ENCODE measurements around the gene PAQR5.
"Not testable (repeated sequence)": the region's sequence is repeated elsewhere in the genome, so short reads cannot be mapped to it uniquely, and the experiment has no call there.

Gene PAQR5

GRCh38 chr15:69293741-69294615, 4.7 kb upstream of the PAQR5 start:
- DNase-seq = no peak

DNA sequence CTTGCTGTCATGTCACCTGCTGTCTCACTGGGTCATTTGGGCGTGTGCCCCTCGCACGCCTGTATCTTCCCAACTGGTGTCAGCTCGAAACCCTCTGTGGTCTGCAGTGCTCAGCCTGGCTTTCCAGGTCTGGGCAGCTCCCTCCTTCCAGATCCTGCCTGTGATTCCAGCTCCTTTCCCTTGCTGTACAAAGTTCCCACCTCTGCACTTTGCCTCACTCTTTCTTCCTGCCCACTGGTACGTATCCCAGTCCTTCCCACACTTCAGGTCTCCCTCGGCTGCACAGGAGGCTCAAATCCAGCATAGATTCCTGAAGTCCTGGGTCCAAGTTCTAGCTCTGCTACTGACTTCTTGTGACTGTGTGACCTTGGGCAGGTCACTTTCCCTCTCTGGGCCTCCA, 2.1 kb upstream of the PAQR5 start:
- DNase-seq = no peak

DNA sequence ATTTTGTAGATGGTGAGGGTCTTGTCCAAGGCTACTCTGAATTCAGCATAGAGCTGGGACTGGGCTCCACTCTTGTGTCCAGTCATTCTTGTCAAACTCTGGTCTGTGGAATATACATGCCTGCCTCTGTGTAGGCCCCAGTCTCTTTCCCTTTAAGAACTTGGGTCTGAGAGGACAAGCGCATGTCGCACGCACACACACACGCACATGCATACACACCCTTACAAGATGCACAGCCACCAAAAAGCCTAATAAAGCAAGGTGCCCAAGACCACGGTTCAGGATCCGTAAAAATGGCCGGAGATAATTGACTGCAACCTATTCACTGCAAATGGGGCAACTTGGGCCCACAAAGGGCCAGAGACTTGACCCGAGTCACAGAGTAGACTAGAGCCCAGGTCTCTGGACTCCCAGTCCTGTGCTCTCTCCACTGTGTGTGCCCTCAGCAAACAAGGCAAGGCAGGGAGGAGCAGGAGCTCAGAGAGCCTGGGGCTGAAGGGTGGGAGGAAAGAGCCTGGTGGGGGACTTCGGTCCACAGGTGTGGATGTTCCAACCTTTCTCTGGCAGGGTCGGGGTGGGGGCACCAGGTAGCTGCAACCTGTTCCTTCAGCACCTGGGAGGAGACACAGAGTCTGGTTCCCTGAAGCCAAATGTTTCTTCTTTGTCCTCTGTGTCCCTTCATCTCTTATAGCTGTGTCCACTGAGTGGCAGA, 914 bp upstream of the PAQR5 start:
- DNase-seq = no peak

GRCh38 chr15:69298354-69298696, 387 bp upstream of the PAQR5 start:
- DNase-seq = no peak

DNA sequence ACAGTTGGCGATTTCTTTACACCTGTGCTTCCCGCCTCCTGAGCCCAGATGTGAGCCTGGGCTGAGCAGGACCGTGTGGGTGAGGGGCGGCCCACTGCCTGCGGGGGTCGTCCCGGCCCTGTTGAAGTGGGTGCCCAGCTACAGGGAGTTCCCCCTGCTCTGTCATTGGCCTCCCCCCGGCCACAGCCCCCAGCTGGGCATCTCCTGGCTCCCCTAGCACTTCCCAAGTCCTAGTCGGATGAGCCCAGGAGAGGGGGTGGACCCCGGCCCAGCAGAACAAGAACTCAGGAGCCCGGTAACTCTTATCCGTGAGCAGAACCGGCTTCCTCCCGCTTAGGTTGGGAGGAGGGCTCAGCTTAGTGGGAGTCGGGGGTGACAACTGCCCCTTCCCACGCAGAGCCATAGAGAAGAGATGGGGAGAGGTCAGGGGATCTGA, 757 bp downstream of the PAQR5 start:
- DNase-seq = no peak

DNA sequence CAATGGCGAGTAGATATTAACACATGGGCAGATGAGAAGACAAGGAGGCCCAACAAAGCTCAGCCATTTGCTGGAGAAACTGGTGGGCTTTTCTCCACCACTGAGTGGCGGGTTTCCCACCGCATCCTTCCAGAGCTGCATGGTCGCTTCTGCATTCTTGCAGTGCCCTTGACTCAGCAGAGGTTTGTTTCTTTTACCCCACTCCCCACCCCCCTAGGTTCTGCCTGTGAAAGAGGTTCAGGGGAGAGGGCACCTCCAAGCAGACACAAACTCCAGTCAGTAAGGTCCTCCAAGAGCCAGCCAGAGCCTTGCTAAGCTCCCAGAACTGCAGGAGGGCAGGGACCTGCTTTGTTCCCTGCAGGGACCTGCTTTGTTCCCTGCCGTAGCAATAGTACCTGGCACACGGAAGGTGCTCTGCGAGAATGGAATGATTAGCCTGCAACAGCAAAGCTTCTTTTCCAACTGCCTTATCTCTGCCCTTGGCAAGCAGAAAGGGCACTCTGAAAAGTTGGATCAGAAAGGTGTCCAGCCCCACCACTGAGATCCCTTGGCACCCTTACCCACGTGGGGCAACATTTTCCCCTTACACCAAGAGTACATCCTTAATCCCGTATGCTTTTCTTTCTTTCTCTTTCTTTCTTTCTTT, 1.4 kb downstream of the PAQR5 start:
- no peak for DNase-seq

GRCh38 chr15:69301101-69301500, 2.4 kb downstream of the PAQR5 start:
- not testable (repeated sequence) for DNase-seq

- not testable (repeated sequence) for DNase-seq
Measured at GRCh38 chr15:69302087-69302486, 3.4 kb downstream of the PAQR5 start.

- DNase-seq = no peak
Measured at GRCh38 chr15:69302929-69303328, 4.2 kb downstream of the PAQR5 start.

DNA sequence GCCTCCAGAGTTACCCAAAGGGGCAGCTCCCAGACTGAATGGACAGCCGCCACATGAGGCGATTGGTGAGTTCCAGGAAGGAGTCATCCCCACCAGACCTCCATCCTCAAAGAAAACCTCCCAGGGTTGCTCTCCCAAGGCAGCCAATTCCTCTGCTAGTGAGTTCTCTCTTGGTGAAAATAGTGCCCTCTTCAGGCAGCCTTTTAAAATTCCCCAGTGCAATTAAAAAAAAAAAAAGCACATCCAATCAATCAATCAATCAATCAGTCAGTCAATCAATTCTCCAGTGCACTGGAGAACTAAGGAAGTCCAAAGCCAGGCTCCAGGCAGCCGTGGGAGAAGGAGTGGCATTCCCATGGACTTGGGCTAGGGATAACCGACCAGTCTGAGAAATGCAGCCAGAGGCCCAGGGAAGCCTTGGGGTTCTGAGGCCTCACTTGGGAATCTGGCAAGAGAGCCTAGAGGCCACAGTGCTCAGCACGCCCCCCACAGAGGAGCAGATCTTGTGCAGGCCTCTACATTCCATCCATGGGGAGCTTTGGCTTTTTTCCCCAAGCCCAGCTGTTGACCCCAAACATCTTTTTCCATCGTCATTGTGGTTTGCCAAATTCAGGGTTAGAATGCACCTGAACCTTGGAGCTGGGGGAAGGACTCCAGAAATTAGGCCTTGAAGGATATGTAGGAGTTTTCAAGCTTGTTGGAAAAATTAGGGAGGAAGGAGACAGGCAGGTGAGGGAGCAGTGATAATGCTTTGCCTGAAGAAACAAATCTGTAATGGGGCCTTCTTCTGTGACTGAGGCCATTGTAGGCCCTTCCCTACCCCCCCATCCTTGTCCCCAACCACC, 4.8 kb downstream of the PAQR5 start:
- no peak for DNase-seq

GRCh38 chr15:69304182-69304545, 5.5 kb downstream of the PAQR5 start:
- no peak for DNase-seq

DNA sequence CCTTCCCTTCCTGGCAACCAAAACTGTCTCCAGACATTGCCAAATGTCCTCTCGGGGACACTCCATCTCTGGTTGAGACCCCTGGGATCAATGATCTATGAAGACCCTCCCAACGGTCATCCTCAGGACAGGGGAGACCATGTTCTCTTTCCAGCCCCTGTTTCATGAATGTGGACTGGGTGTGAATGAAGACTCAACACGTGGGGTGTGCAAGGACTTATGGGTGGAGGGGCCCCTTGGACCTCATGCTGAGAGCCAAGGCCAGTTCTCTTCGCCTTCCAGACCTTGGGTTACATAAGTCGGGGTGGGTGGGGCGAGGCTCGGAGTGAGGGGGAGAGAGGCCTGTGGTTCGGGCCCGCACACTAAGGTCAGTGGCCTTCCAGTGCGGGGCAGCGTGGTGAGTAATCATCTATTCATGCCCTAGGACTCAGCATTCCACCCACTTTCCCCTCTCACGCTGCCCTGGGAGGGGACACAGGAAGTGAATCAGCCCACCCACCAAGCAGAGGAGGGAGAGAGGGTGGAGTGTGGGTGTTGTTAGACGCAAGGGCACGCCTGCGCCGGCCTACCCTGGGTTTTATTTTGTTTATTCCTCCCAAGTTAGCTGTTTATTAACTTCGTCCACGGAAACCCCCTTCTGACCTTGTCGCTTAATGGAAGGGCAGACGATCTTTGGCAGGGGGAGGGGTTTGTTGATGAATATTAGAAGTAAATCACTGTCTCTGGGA, 6.7 kb downstream of the PAQR5 start:
- no peak for DNase-seq

DNA sequence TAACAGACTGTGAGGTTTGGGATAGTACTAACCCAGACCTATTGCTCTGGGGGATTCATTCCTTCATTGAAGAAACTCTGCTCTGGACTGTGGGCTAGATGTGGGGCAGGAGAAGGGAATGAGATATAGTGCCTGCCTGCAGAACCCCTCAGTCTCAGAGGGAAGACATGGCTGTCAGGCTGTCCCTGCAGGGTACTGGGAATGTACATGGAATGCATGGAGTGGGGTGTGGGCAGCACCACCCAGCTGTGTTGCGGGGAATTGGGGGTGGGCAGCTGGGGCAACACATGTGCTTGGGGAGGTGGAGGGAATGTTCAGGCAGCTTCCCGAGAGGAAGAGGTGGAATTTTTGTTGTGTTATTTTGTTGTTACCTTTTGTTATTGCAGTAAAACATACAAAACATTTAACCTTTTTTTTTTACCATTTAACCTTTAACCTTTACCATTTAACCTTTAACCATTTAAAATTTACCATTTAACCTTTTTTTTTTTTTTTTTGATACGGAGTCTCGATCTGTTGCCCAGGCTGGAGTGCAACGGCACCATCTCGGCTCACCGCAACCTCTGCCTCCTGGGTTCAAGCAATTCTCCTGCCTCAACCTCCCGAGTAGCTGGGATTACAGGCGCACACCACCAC, 7.3 kb downstream of the PAQR5 start:
- DNase-seq = no peak

DNA sequence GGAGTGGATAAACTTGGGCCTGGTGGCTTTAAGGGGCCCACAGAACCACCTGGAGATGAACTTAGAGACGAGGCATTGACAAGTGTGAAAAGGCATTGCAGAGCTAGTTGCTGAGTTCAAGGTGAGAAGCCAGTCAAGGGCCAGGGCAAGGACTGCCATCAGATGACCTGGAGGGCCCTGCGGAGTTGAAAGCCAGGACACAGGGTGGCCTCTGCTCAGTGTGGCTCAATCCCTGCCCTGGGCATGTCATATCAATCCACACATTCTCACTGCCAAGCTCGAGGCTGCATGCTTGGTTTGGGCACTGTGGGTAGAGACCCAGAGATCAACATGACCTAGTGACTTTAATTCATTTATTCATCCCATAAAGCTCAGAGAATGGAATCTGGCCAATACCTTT, 9.2 kb downstream of the PAQR5 start:
- DNase-seq = no peak

DNA sequence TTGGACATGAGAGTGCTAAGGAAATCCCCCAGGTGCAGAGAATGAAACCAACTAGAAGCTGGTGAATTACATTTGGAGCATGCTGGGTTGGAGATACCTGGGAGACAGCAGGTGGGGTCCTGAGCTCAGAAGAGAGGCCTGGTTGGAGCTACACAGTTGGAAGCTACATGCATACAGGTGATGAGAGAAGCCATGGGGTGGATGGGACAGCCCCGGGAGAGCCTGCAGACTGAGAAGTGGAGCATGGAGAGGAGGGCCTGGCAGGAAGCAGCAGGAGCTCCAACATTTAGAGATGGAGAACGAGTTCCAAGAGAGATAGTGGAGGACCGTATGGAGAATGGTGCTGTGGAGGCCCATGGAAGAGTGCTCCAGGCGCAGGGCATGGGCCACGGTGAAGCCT, 10.2 kb downstream of the PAQR5 start:
- DNase-seq = no peak

DNA sequence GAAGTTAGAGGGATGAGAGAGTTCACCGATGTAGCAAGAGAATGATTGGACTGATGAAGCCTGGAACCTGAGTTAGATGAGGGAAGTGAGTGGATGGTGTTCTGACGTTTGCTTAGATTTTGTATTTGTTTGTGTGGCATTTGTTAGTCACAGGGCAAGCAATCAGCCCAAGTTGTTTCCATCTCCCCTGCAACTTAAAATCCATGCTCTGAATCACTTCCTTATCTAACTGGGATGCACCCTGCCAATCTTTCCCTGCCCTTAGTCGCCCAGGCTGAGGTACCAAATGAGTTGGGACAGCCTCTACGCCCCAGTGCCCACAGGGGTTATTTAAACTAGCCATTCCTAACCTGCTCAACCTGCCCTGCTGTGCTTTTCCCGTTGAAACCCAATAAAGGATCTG, 12.6 kb downstream of the PAQR5 start:
- DNase-seq = no peak

- DNase-seq = no peak
Measured at GRCh38 chr15:69313432-69314000, 14.8 kb downstream of the PAQR5 start.

- no peak for DNase-seq
Measured at GRCh38 chr15:69314131-69314530, 15.4 kb downstream of the PAQR5 start.

GRCh38 chr15:69314736-69315135, 16.0 kb downstream of the PAQR5 start:
- DNase-seq = no peak

DNA sequence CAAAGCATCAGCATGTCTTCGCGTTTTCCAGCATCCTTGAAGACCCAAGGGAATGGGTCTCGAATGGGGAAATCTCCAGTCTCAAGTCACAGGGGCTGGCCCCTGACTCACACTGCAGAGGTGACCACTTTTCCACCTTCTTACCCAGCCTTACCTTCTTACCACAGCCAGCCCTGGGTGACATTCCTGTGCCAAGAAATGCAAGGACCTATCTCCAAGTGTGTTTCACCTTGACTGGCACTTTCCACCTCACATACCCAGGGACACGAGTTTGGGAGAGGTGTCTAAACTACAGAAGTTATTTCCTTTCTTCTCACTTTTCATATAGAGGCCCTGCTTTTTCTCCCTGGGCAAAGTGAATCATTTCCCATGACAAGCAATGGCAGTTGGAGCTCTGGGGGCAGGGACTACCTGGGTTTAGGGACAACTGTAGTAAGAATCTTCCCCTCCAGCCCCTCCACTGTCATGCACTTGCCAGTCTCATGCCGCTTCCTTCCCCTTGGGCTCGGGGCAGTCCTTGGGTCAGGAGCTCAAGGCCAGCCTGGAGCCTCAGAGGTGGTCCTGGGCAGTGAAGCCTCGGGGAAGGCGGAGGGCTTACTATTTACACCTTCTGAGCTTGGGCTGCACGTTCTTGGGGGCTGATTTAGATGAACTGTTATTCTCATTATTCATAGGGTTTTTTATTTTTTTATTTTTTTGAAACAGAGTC, 16.8 kb downstream of the PAQR5 start:
- DNase-seq = no peak

- no peak for DNase-seq
Measured at GRCh38 chr15:69316291-69316690, 17.6 kb downstream of the PAQR5 start.
